GM12878 (cell line): ENCODE results near the gene CNTNAP2. TPM values are rescaled to one million over a fixed set of nuclear protein-coding genes. Genes with fewer than 3 reads are reported as not detected.

Experiments used
- ATAC-seq: fragments of 200-7000 bp; cut with Tn5 transposase; 3 replicates; pipeline ENCODE4 v1.9.1; 2020; ENCODE audit warnings: mild to moderate bottlenecking, moderate library complexity
- BruUV-seq: library from RNA; stranded (reverse); fragments of 400-500 nt; replicated peaks from 2 replicates; lab custom pipeline; 2021; lab: Mats Ljungman, UMichigan
- CTCF ChIA-PET: fragments of 300-600 bp; sonication (Branson Sonifier 250); formaldehyde crosslinking; extraction: SDS; loops from one replicate; lab custom pipeline; 2021; ENCODE audit warnings: inconsistent platforms; lab: Yijun Ruan, JAX
- POLR2A ChIA-PET: fragments of 350-600 bp; formaldehyde crosslinking; extraction: SDS; loops from one replicate; lab custom pipeline; 2021; ENCODE audit warnings: inconsistent platforms; lab: Charles Lee
- RAD21 ChIA-PET: fragments of 300-600 bp; sonication (Branson Sonifier 250); formaldehyde crosslinking; loops from one replicate; lab custom pipeline; 2023; ENCODE audit warnings: antibody characterized with exemption; ENCODE audit not compliant: unreplicated experiment; lab: Charles Lee
- SMC1A ChIA-PET: fragments of 300-600 bp; sonication (Branson Sonifier 250); formaldehyde crosslinking; loops from one replicate; lab custom pipeline; 2023; ENCODE audit not compliant: unreplicated experiment, uncharacterized antibody; lab: Charles Lee
- DNase-seq: peaks from one replicate; pipeline ENCODE4 v3.0.0-alpha.2; 2011; ENCODE audit warnings: low read depth, low spot score
- FAIRE-seq: peaks from 3 replicates; lab custom pipeline; 2011; peaks lifted over from hg19 to GRCh38; lab: Jason Lieb, UNC
- H2AFZ ChIP-seq: 2 replicates; pipeline ENCODE4 v1.6.0; 2011; ENCODE audit warnings: low read depth, low read length, control low read depth; ENCODE audit not compliant: control insufficient read depth
- H3K27ac ChIP-seq: 2 replicates; pipeline ENCODE4 v1.5.1; 2011; ENCODE audit warnings: control low read depth; ENCODE audit not compliant: control insufficient read depth, insufficient read depth
- H3K27me3 ChIP-seq, 2 experiments: replicated peaks in 1 of 2; 2 replicates each; pipeline versions ENCODE4 v1.6.0 to v1.6.1; 2011; ENCODE audit warnings: low read length in 1 of 2; ENCODE audit not compliant: control insufficient read depth in 2 of 2, insufficient read depth in 2 of 2
- H3K36me3 ChIP-seq, 2 experiments: 2 replicates each; pipeline ENCODE4 v1.5.1; 2011; ENCODE audit warnings: low read length in 1 of 2; ENCODE audit not compliant: control insufficient read depth in 2 of 2, insufficient read depth in 2 of 2
- H3K4me1 ChIP-seq: 2 replicates; pipeline ENCODE4 v1.6.1; 2011; ENCODE audit warnings: mild to moderate bottlenecking, low read length, moderate library complexity, mixed read lengths; ENCODE audit not compliant: control insufficient read depth, insufficient read depth
- H3K4me2 ChIP-seq: 2 replicates; pipeline ENCODE4 v1.6.0; 2011; ENCODE audit warnings: control low read depth; ENCODE audit not compliant: control insufficient read depth, insufficient read depth
- H3K4me3 ChIP-seq: fragments of 200-600 bp; sonication (generic); 2 replicates; pipeline ENCODE4 v1.5.1; 2016
- H3K79me2 ChIP-seq: 2 replicates; pipeline ENCODE4 v1.6.0; 2011; ENCODE audit warnings: low read length; ENCODE audit not compliant: control insufficient read depth, insufficient read depth
- H3K9ac ChIP-seq: 2 replicates; pipeline ENCODE4 v1.8.0; 2011; ENCODE audit warnings: low read length, control low read depth, mixed read lengths; ENCODE audit not compliant: control insufficient read depth, insufficient read depth
- H3K9me3 ChIP-seq: replicated peaks from 3 replicates; pipeline ENCODE4 v1.5.1; 2011; ENCODE audit warnings: mild to moderate bottlenecking, low read length; ENCODE audit not compliant: control insufficient read depth, insufficient read depth
- H4K20me1 ChIP-seq: 2 replicates; pipeline ENCODE4 v1.6.0; 2011; ENCODE audit not compliant: control insufficient read depth, insufficient read depth
- CHD4 ChIP-seq: fragments of 200-600 bp; sonication (generic); IDR thresholded peaks from 2 replicates; pipeline ENCODE4 v1.6.1; 2016; ENCODE audit warnings: mild to moderate bottlenecking
- DPF2 ChIP-seq: fragments of 450-650 bp; IDR thresholded peaks from 2 replicates; pipeline ENCODE4 v1.6.1; 2017; ENCODE audit warnings: mild to moderate bottlenecking
- EP300 ChIP-seq, 2 experiments: fragments of 150-350 bp in 1 of 2; IDR thresholded peaks; 2 replicates each; pipeline ENCODE4 v1.6.1; 2011 to 2012; ENCODE audit warnings: low read depth in 2 of 2, low read length in 2 of 2, borderline replicate concordance in 1 of 2, improper control_type of control experiment in 1 of 2, inconsistent platforms in 1 of 2; ENCODE audit not compliant: control insufficient read depth in 1 of 2
- SIN3A ChIP-seq: IDR thresholded peaks from 2 replicates; pipeline ENCODE4 v1.6.1; 2012; ENCODE audit warnings: low read depth, low read length, improper control_type of control experiment
- SMAD5 ChIP-seq: IDR thresholded peaks from 2 replicates; pipeline ENCODE4 v1.6.1; 2016; ENCODE audit warnings: antibody characterized with exemption, low read depth
- TCF3 ChIP-seq: IDR thresholded peaks from 2 replicates; pipeline ENCODE4 v1.6.1; 2012; ENCODE audit warnings: low read depth, mild to moderate bottlenecking, low read length, borderline replicate concordance; ENCODE audit not compliant: insufficient read depth
- WGBS: methylation state at CpG from one replicate; pipeline ENCODE4 v1.1.6; 2016; ENCODE audit warnings: low lambda C conversion rate; ENCODE audit not compliant: insufficient replicate concordance, insufficient coverage; ENCODE audit errors: missing lambda C conversion rate; 5-methylcytosine and 5-hydroxymethylcytosine counted together
- in situ Hi-C: fragments of 300-500 bp; cut with MboI; formaldehyde crosslinking; loops from 9 replicates; pipeline ENCODE4 v1.14.3; 2018; ENCODE audit warnings: mixed read lengths
- intact Hi-C: fragments of 100-400 bp; cut with micrococcal nuclease; formaldehyde crosslinking; loops from one replicate; pipeline ENCODE4 v1.14.2; 2022; ENCODE audit not compliant: unreplicated experiment
- polyA plus RNA-seq, 11 experiments: library from polyadenylated mRNA; depleted of rRNA in 4 of 11; unstranded in 6 of 11; stranded (reverse) in 5 of 11; fragments of >200 nt; fragmentation: Nextera tagmentation in 4 of 11; fragmentation: Illumina TruSeq in 1 of 11; extraction: Ambion mirVana in 4 of 11; extraction: Trizol in 1 of 11; gene quantifications; 1 replicate in 1 of 11; 2 replicates in 10 of 11; pipeline versions ENCODE4 v1.2.1 to v1.2.3, GENCODE V29; 2011 to 2016; ENCODE audit warnings: inconsistent platforms in 2 of 11, missing spikeins in 2 of 11, low read depth in 1 of 11
- total RNA-seq, 4 experiments: library from RNA; depleted of rRNA in 3 of 4; stranded (reverse); fragments of >200 nt in 3 of 4; fragmentation: Illumina TruSeq in 1 of 4; extraction: Trizol in 1 of 4; gene quantifications; 2 replicates each; pipeline versions ENCODE4 v1.2.1 to v1.2.3, GENCODE V29; 2013 to 2021
- TF ChIP-seq, protein P1 (sequence below): IDR thresholded peaks from 2 replicates; pipeline ENCODE4 v1.6.1; 2012; ENCODE audit warnings: low read depth, low read length, improper control_type of control experiment
- TF ChIP-seq, protein P2 (sequence below): fragments of 450-650 bp; conservative IDR thresholded peaks from 2 replicates; pipeline ENCODE4 v1.6.1; 2017; ENCODE audit warnings: mild to moderate bottlenecking, moderate library complexity
- TF ChIP-seq, protein P3 (sequence below): IDR thresholded peaks from 2 replicates; pipeline ENCODE4 v1.6.1; 2012; ENCODE audit warnings: mild to moderate bottlenecking, low read depth, low read length

Gene CNTNAP2
- total and polyA plus RNA-seq, 10 of the 15 experiments (the other 5 are each of a cell fraction or from before 2014, with no cell fraction given) = 0.03 to 0.08 (median 0.03) TPM; not detected in 7

DNA sequence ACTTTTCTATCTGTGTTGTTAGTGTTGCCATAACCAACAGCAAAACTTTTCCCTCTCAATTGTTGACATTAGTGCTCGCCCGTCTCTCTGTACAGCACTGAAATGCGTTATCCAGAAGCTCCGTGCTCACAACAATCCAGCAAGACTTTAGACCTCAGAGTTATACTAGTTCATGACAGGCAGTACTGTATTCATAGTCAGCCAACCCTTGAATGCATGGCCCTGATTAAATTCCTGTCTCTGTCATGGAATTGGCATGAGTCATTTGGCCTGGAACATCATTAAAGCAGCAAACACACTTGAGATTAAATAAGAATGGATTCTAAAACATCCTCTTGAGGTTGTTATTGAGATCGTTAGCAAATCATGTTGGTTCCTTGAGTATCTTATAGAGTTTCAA lies 2068.4 kb downstream of the CNTNAP2 start:
- Histone ChIP-seq H3K4me3 (no peak overlapping the region), H4K20me1 (no peaks in the 10 kb centered on the region), H3K79me2 (no peaks in the 10 kb centered on the region), H3K36me3 (no peaks in the 10 kb centered on the region), H3K27ac (no peak overlapping the region), H3K9ac (no peak overlapping the region), H3K4me1 (no peaks in the 10 kb centered on the region), H3K9me3 (no peaks in the 10 kb centered on the region), H3K27me3 (no peaks in the 10 kb centered on the region; a peak in 1 of 4 replicates), H2AFZ (no peak overlapping the region), H3K4me2 (no peak overlapping the region)
- WGBS = 27% methylated on average over 5 of the region's 5 CpGs
- ChIA-PET RAD21 (no interaction called here), POLR2A (no interaction called here), CTCF (no interaction called here), SMC1A (no interaction called here)
- intact Hi-C loops (no loop called here), in situ Hi-C loops (no loop called here)
- FAIRE-seq (no peak), ATAC-seq (no peak), DNase-seq (no peak)
- no TSS peak for BruUV-seq
- TF ChIP-seq, protein P1, sequence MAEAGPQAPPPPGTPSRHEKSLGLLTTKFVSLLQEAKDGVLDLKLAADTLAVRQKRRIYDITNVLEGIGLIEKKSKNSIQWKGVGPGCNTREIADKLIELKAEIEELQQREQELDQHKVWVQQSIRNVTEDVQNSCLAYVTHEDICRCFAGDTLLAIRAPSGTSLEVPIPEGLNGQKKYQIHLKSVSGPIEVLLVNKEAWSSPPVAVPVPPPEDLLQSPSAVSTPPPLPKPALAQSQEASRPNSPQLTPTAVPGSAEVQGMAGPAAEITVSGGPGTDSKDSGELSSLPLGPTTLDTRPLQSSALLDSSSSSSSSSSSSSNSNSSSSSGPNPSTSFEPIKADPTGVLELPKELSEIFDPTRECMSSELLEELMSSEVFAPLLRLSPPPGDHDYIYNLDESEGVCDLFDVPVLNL = no peak
- TF ChIP-seq SIN3A (no peak), SMAD5 (no peak), CHD4 (no peak), DPF2 (no peak), TCF3 (no peak), EP300 (IDR thresholded peaks at IDR 0.05; ENCODE audit: borderline replicate concordance in 1 of 2, control insufficient read depth in 1 of 2, low read depth in 2 of 2, low read length in 2 of 2) (no peak)
- TF ChIP-seq, protein P2, sequence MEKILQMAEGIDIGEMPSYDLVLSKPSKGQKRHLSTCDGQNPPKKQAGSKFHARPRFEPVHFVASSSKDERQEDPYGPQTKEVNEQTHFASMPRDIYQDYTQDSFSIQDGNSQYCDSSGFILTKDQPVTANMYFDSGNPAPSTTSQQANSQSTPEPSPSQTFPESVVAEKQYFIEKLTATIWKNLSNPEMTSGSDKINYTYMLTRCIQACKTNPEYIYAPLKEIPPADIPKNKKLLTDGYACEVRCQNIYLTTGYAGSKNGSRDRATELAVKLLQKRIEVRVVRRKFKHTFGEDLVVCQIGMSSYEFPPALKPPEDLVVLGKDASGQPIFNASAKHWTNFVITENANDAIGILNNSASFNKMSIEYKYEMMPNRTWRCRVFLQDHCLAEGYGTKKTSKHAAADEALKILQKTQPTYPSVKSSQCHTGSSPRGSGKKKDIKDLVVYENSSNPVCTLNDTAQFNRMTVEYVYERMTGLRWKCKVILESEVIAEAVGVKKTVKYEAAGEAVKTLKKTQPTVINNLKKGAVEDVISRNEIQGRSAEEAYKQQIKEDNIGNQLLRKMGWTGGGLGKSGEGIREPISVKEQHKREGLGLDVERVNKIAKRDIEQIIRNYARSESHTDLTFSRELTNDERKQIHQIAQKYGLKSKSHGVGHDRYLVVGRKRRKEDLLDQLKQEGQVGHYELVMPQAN = no peak
- TF ChIP-seq, protein P3, sequence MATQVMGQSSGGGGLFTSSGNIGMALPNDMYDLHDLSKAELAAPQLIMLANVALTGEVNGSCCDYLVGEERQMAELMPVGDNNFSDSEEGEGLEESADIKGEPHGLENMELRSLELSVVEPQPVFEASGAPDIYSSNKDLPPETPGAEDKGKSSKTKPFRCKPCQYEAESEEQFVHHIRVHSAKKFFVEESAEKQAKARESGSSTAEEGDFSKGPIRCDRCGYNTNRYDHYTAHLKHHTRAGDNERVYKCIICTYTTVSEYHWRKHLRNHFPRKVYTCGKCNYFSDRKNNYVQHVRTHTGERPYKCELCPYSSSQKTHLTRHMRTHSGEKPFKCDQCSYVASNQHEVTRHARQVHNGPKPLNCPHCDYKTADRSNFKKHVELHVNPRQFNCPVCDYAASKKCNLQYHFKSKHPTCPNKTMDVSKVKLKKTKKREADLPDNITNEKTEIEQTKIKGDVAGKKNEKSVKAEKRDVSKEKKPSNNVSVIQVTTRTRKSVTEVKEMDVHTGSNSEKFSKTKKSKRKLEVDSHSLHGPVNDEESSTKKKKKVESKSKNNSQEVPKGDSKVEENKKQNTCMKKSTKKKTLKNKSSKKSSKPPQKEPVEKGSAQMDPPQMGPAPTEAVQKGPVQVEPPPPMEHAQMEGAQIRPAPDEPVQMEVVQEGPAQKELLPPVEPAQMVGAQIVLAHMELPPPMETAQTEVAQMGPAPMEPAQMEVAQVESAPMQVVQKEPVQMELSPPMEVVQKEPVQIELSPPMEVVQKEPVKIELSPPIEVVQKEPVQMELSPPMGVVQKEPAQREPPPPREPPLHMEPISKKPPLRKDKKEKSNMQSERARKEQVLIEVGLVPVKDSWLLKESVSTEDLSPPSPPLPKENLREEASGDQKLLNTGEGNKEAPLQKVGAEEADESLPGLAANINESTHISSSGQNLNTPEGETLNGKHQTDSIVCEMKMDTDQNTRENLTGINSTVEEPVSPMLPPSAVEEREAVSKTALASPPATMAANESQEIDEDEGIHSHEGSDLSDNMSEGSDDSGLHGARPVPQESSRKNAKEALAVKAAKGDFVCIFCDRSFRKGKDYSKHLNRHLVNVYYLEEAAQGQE = no peak
